ENCODE data around the gene ZER1. TPM values are rescaled to one million over a fixed set of nuclear protein-coding genes. Genes with fewer than 3 reads are reported as not detected.
"Not testable (repeated sequence)": the region's sequence is repeated elsewhere in the genome, so short reads cannot be mapped to it uniquely, and the experiment has no call there.

The ZER1 gene
- total and polyA plus RNA-seq, 8 donors: 16.3 to 214 (median 40.9) TPM

- no peaks in the 10 kb centered on the region for H3K9me3 ChIP-seq
- peak in 2 of 3 donors; percentile 30 to 47 for TF ChIP-seq POLR2AphosphoS5 (IDR thresholded peaks at IDR 0.05)
- peak in 5 of 7 experiments; percentile 72 to 93 (median 83) for TF ChIP-seq CTCF (IDR thresholded peaks at IDR 0.05)
- no peak for TF ChIP-seq POLR2A (IDR thresholded peaks at IDR 0.05)
- no peak for TF ChIP-seq EP300 (IDR thresholded peaks at IDR 0.05)
- intact Hi-C loops (cut with DNase I; ENCODE audit: low total_unique reads): no loop called here
- no peaks in the 10 kb centered on the region for H3K27me3 ChIP-seq
- peak within 1 kb of the TSS; percentile 71 to 88 (median 81) for H3K27ac ChIP-seq
- peaks cover 12 to 24% (median 16%) of the 10 kb centered on the region in 4 donors for H3K4me1 ChIP-seq
- H3K36me3 ChIP-seq: peaks cover 0 to 11% (median 0%) of the 10 kb centered on the region in 4 donors
- H3K4me3 ChIP-seq: peak within 1 kb of the TSS; percentile 74 to 85 (median 80)
- peak; percentile 90 to 96 for DNase-seq
- WGBS, 5 donors: 0 to 1% (median 0%) methylated on average over 23 to 65 of the region's 65 CpGs
Measured at GRCh38 chr9:128702445-128702948, 69.2 kb downstream of the ZER1 start, which contains the start of gene PKN3. Gene PKN3 (plus strand): TSS chr9:128702503. CDS start chr9:128702916, 413 bp downstream.

GRCh38 chr9:128701227-128701854 is 70.4 kb downstream of the ZER1 start:
- Histone ChIP-seq H3K36me3 (peaks cover 0 to 11% (median 7%) of the 10 kb centered on the region in 4 donors), H3K27ac (no peak overlapping the region), H3K27me3 (no peaks in the 10 kb centered on the region), H3K9me3 (no peaks in the 10 kb centered on the region), H3K4me1 (peaks cover 12 to 27% (median 16%) of the 10 kb centered on the region in 4 donors), H3K4me3 (no peak overlapping the region)
- intact Hi-C loops (cut with DNase I; ENCODE audit: low total_unique reads): no loop called here
- TF ChIP-seq CTCF (IDR thresholded peaks at IDR 0.05) (no peak), EP300 (IDR thresholded peaks at IDR 0.05) (no peak)
- 75 to 82% (median 79%) methylated on average over 10 of the region's 10 CpGs for WGBS, 5 donors
- no peak for DNase-seq

GRCh38 chr9:128699096-128699795 is 72.5 kb downstream of the ZER1 start:
- intact Hi-C loops (cut with DNase I; ENCODE audit: low total_unique reads): loop anchor here (10.0 kb wide), 1 partner anchor 54 kb away; no protein-coding TSS in a partner anchor
- H3K36me3 ChIP-seq: peaks cover 11 to 31% (median 28%) of the 10 kb centered on the region in 4 donors
- 91 to 95% (median 93%) methylated on average over 28 to 30 of the region's 30 CpGs for WGBS, 5 donors

GRCh38 chr9:128696923-128697707 is 74.6 kb downstream of the ZER1 start:
- TF ChIP-seq POLR2A (IDR thresholded peaks at IDR 0.05): no peak
- TF ChIP-seq POLR2AphosphoS5 (IDR thresholded peaks at IDR 0.05): no peak
- no peak for TF ChIP-seq CTCF (IDR thresholded peaks at IDR 0.05)
- TF ChIP-seq EP300 (IDR thresholded peaks at IDR 0.05): no peak
- intact Hi-C loops (cut with DNase I; ENCODE audit: low total_unique reads): loop anchor here (10.0 kb wide), 1 partner anchor 52 kb away; no protein-coding TSS in a partner anchor
- H3K9me3 ChIP-seq: no peaks in the 10 kb centered on the region
- DNase-seq: no peak
- H3K4me1 ChIP-seq: peaks cover 0 to 11% (median 0%) of the 10 kb centered on the region in 4 donors
- H3K27me3 ChIP-seq: no peaks in the 10 kb centered on the region
- H3K27ac ChIP-seq: no peak overlapping the region
- H3K36me3 ChIP-seq: peaks cover 27 to 53% (median 49%) of the 10 kb centered on the region in 4 donors
- WGBS, 5 donors: 70 to 77% (median 75%) methylated on average over 8 of the region's 8 CpGs
- H3K4me3 ChIP-seq: no peak overlapping the region

More at GRCh38 chr9:128699096-128699795, 72.5 kb downstream of the ZER1 start:
- not testable (repeated sequence) for H3K9me3 ChIP-seq, DNase-seq, H3K4me3 ChIP-seq, H3K27me3 ChIP-seq, H3K27ac ChIP-seq
- H3K4me1 ChIP-seq: peaks cover 12 to 27% (median 16%) of the 10 kb centered on the region in 4 donors
